AG09309 (cell line): ENCODE measurements around the gene MOV10.
"Not testable (repeated sequence)": the region's sequence is repeated elsewhere in the genome, so short reads cannot be mapped to it uniquely, and the experiment has no call there.

Experiments used
- DNase-seq: peaks from one replicate; pipeline ENCODE4 v3.0.0-alpha.2; 2010; ENCODE audit warnings: low read depth
- H3K4me3 ChIP-seq: 2 replicates; pipeline ENCODE4 v1.5.1; 2011; ENCODE audit warnings: mild to moderate bottlenecking, low read depth, low read length, moderate library complexity; ENCODE audit not compliant: control insufficient read depth
- TF ChIP-seq, protein P1 (sequence below): IDR thresholded peaks from 2 replicates; pipeline ENCODE4 v1.5.1; 2011; ENCODE audit warnings: mild to moderate bottlenecking, low read depth, low read length, inconsistent platforms; ENCODE audit not compliant: insufficient read depth, control insufficient read depth; ENCODE audit errors: missing control alignments

Gene MOV10

DNA sequence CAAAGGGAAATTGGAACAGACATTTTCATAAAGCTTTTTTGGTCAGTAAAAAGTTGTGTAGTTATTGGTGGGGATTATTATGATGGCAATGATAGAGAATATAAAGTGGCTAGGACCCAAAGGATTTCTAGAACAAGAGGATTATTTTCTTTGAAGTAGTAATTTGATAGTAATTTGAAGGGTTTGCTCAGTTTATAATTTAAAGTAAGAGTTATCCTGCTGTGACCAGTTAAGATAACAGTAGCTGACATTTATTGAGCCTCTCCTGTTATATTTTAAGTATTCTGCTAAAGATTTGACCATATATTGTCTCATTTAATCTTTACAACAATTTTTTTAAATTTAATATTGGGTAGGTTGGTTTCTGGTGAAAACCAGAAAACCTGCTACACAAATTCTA, 40.1 kb upstream of the MOV10 start:
- no peak for DNase-seq
- TF ChIP-seq, protein P1, sequence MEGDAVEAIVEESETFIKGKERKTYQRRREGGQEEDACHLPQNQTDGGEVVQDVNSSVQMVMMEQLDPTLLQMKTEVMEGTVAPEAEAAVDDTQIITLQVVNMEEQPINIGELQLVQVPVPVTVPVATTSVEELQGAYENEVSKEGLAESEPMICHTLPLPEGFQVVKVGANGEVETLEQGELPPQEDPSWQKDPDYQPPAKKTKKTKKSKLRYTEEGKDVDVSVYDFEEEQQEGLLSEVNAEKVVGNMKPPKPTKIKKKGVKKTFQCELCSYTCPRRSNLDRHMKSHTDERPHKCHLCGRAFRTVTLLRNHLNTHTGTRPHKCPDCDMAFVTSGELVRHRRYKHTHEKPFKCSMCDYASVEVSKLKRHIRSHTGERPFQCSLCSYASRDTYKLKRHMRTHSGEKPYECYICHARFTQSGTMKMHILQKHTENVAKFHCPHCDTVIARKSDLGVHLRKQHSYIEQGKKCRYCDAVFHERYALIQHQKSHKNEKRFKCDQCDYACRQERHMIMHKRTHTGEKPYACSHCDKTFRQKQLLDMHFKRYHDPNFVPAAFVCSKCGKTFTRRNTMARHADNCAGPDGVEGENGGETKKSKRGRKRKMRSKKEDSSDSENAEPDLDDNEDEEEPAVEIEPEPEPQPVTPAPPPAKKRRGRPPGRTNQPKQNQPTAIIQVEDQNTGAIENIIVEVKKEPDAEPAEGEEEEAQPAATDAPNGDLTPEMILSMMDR = no peak
- H3K4me3 ChIP-seq = no peak overlapping the region

DNA sequence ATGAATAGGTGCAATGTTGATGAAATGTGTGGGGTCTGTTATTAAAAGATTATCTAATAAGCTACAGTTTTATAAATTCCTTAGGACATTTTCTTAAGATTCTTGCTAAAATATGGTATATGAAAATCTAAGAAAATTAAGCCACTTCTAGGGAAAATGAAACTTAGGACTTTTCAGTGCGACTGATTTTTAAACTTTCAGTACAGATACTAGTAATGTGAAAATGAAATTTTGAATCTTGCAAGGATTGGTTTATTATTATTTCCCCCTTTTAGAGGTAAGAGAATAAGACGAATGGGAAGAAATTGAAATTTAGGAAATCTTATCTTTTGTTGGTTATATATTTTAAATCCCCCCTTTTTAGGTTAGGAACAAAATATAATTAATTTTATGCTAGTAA, 38.4 kb upstream of the MOV10 start:
- TF ChIP-seq, protein P1 = no peak
- no peak overlapping the region for H3K4me3 ChIP-seq
- DNase-seq = no peak

DNA sequence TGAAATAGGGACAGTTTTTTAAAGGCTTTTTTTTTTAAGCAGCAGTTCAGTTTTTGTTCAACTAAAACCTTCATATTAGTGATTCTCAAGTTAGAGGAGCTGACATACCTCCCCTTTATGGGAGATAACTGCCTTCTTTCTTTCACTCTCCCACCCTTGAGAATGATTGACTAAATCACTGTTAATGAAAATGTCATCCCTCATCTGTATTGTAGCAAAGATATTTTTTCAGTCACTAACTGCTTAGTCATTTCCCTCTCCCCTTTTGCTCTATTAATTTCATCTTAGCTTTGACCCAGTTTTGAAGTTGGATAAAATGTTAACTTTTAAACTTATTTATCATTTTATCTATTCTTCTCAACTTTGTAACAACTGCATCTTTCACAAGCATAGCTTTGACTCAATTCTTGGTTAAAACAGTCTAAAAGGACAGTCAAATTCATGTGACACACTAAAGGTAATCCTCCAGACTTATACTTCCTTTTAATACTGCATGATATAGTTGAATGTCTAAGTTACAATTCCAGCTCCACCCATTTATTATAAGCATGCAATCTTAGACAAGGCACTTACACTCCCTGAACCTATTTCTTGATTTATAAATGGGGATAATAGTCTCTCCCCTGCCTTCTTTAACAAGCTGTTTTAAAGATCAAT, 37.7 kb upstream of the MOV10 start:
- no peak overlapping the region for H3K4me3 ChIP-seq
- TF ChIP-seq, protein P1 = no peak

DNA sequence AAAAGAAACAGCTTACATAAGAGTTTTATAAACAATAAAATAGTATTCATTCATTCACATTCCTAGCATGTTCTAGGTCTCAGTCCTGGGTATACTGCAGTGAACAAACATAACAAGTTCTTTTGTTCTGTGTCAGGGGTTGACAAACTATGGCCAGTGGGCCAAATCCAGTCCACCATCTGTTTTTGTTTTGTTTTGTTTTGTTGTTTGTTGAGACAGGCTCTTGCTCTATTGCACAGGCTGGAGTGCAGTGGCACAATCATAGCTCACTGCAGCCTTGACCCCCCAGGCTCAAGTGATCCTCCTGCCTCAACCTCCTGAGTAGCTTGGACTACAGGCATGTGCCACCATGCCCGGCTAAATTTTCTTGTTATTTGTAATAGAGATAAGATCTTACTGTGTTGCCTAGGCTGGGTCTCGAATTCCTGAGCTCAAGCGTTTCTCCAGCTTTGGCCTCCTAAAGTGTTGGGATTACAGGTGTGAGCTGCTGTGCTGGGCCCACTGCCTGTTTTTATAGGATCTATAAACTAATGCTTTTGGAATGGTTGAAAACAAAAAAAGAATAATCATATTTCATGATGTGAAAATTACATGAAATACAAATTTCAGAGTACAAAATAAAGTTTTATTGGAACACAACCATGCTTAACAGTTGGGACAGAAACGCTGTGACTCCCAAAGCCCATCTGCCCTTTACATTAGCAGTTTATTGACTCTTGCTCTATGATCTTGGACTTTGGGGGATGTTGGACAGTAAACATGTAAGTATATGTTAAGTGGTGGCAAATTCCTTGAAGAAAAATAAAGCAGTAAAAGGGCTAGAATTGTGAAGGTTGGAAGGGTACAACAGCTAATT, 37.0 kb upstream of the MOV10 start:
- no peak for DNase-seq
- TF ChIP-seq, protein P1 = no peak
- no peak overlapping the region for H3K4me3 ChIP-seq

More for the DNA sequence above, 37.7 kb upstream of the MOV10 start:
- no peak for DNase-seq

DNA sequence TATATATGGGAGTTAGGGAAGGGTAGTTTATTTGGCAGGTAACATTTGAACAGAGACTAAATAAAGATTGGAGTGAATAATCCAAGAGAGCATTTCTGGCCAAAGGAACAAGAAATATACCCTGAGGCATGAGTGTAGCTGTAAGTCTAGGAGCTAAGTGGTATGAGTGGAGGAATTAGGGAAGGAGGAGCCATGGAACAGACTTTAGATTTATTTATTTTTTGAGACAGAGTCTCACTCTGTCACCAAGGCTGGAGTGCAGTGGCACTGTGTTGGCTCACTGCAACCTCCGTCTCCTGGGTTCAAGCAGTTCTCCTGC, 36.4 kb upstream of the MOV10 start:
- no peak for DNase-seq
- TF ChIP-seq, protein P1 = no peak
- no peak overlapping the region for H3K4me3 ChIP-seq

DNA sequence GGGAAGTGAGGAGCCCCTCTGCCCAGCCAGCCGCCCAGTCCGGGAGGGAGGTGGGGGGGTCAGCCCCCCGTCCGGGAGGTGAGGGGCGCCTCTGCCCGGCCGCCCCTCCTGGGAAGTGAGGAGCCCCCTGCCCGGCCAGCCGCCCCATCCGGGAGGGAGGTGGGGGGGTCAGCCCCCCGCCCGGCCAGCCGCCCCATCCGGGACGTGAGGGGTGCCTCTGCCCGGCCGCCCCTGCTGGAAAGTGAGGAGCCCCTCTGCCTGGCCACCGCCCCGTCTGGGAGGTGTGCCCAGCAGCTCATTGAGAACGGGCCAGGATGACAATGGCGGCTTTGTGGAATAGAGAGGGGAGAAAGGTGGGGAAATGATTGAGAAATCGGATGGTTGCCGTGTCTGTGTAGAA, 34.0 kb upstream of the MOV10 start:
- not testable (repeated sequence) for H3K4me3 ChIP-seq, DNase-seq

DNA sequence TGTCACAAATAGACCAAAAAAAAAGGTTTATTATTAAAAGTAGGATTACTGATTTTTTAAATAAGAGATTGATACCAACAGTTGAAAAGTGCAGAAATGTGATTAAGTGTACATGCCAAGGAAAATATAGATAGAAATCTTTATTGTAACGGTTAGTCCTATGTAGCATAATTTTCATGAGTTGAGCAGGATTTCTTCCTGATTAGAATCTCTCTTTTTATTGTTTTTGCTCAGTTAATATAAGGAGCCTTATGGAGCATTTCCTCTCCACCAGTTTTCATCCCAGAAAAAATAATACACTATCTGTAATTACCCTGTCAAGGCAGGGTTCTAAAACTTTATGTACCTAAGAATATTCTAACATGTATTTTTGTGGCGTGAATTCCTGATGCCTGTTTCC, 31.4 kb upstream of the MOV10 start:
- no peak overlapping the region for H3K4me3 ChIP-seq
- TF ChIP-seq, protein P1 = no peak

More for the DNA sequence above, 31.4 kb upstream of the MOV10 start:
- DNase-seq = no peak
